Keratinocyte (primary cell): ENCODE data around the gene AKIRIN1. TPM values are rescaled to one million over a fixed set of nuclear protein-coding genes. Genes with fewer than 3 reads are reported as not detected.

Experiments used
- DNase-seq: peaks from one replicate; pipeline ENCODE4 v3.0.0-alpha.2; 2011; ENCODE audit warnings: low read depth, missing footprints, low spot score
- FAIRE-seq: peaks from 2 replicates; lab custom pipeline; 2011; peaks lifted over from hg19 to GRCh38; lab: Jason Lieb, UNC
- H2AFZ ChIP-seq: 2 replicates; pipeline ENCODE4 v1.6.0; 2012; ENCODE audit warnings: low read length, control low read depth, inconsistent platforms; ENCODE audit not compliant: control insufficient read depth
- H3K27ac ChIP-seq: 2 replicates; pipeline ENCODE4 v1.5.1; 2011; ENCODE audit warnings: low read length; ENCODE audit not compliant: control insufficient read depth, insufficient read depth
- H3K27me3 ChIP-seq: 3 replicates; pipeline ENCODE4 v1.6.0; 2011; ENCODE audit warnings: low read length; ENCODE audit not compliant: control insufficient read depth, insufficient read depth; ENCODE audit errors: extremely low read depth
- H3K36me3 ChIP-seq, 2 experiments: 2 replicates in 1 of 2; 3 replicates in 1 of 2; pipeline ENCODE4 v1.5.1; 2011; ENCODE audit warnings: low read length in 2 of 2, mild to moderate bottlenecking in 1 of 2; ENCODE audit not compliant: control insufficient read depth in 2 of 2, insufficient read depth in 2 of 2; ENCODE audit errors: extremely low read depth in 1 of 2
- H3K4me1 ChIP-seq: 3 replicates; pipeline ENCODE4 v1.5.1; 2011; ENCODE audit warnings: low read length; ENCODE audit not compliant: control insufficient read depth, insufficient read depth; ENCODE audit errors: extremely low read depth
- H3K4me2 ChIP-seq: 3 replicates; pipeline ENCODE4 v1.6.0; 2011; ENCODE audit warnings: low read depth, low read length; ENCODE audit not compliant: control insufficient read depth, insufficient read depth; ENCODE audit errors: extremely low read depth
- H3K4me3 ChIP-seq, 3 experiments: fragments of 200-600 bp in 1 of 3; sonication (generic) in 1 of 3; 2 replicates in 2 of 3; 3 replicates in 1 of 3; pipeline ENCODE4 v1.5.1; 2011 to 2016; ENCODE audit warnings: low read length in 3 of 3, mild to moderate bottlenecking in 3 of 3, control low read depth in 2 of 3, inconsistent platforms in 1 of 3, low read depth in 1 of 3, mixed read lengths in 1 of 3, mixed run types in 1 of 3, moderate library complexity in 1 of 3; ENCODE audit not compliant: control insufficient read depth in 2 of 3, insufficient read depth in 2 of 3; ENCODE audit errors: extremely low read depth in 1 of 3
- H3K79me2 ChIP-seq: 2 replicates; pipeline ENCODE4 v1.6.0; 2012; ENCODE audit warnings: low read length; ENCODE audit not compliant: control insufficient read depth, insufficient read depth
- H3K9ac ChIP-seq: 3 replicates; pipeline ENCODE4 v1.6.0; 2011; ENCODE audit warnings: low read length; ENCODE audit not compliant: control insufficient read depth, insufficient read depth; ENCODE audit errors: extremely low read depth
- H3K9me1 ChIP-seq: 3 replicates; pipeline ENCODE4 v1.6.0; 2011; ENCODE audit warnings: low read length; ENCODE audit not compliant: control insufficient read depth, insufficient read depth; ENCODE audit errors: extremely low read depth
- H3K9me3 ChIP-seq: 2 replicates; pipeline ENCODE4 v1.5.1; 2012; ENCODE audit warnings: low read depth, low read length; ENCODE audit not compliant: control insufficient read depth
- H4K20me1 ChIP-seq: 3 replicates; pipeline ENCODE4 v1.6.0; 2011; ENCODE audit warnings: low read length; ENCODE audit not compliant: control insufficient read depth, insufficient read depth; ENCODE audit errors: extremely low read depth
- CTCF ChIP-seq, 3 experiments: IDR thresholded peaks in 1 of 3; conservative IDR thresholded peaks in 1 of 3; optimal IDR thresholded peaks in 1 of 3; 2 replicates in 2 of 3; 3 replicates in 1 of 3; pipeline versions ENCODE3 to v1.5.1; 2011; ENCODE audit warnings: low read length in 3 of 3, mild to moderate bottlenecking in 3 of 3, moderate library complexity in 2 of 3, control low read depth in 1 of 3, inconsistent platforms in 1 of 3; ENCODE audit not compliant: insufficient read depth in 2 of 3; ENCODE audit errors: extremely low read depth in 1 of 3
- EZH2 ChIP-seq: IDR thresholded peaks from one replicate; pipeline ENCODE4 v1.6.1; 2012; ENCODE audit warnings: inconsistent platforms, mild to moderate bottlenecking, low read length, moderate library complexity
- dilution Hi-C: fragments of 300-500 bp; cut with MboI; formaldehyde crosslinking; loops from one replicate; pipeline ENCODE4 v1.7.0; 2020; ENCODE audit warnings: low sequenced_read_pairs; ENCODE audit not compliant: extremely low pct_ligation_motif_present
- polyA plus RNA-seq, 5 experiments: library from polyadenylated mRNA; depleted of rRNA in 3 of 5; stranded (reverse) in 3 of 5; stranded (forward) in 1 of 5; unstranded in 1 of 5; fragments of >200 nt; gene quantifications; 1 replicate in 1 of 5; 2 replicates in 3 of 5; 3 replicates in 1 of 5; pipeline versions ENCODE4 v1.2.1 to v1.2.3, GENCODE V29; 2011 to 2012; ENCODE audit warnings: missing spikeins in 2 of 5, low read depth in 1 of 5, low replicate concordance in 1 of 5

The AKIRIN1 gene
- polyA plus RNA-seq, 1 donor (not counting 4 experiments of a cell fraction or from before 2014, with no cell fraction given), result 111 TPM

DNA sequence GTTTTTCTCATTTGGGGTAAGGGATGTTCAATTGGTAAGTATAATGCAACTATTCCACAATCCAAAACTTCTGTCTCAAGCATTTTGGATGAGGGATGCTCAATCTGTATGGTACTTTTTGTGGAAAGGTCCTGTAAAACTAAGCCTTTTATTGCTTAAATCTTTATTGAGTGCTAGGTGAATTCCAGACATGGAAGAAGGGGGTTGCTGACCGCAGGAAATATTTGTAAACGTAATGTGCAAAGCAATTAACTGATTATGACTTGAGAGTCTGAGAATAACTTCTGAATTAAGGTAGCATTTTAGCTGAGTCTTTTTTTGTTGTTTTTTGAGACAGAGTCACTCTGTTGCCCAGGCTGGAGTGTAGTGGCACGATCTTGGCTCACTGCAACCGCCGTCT, 3.1 kb downstream of the AKIRIN1 start:
- TF ChIP-seq CTCF (optimal IDR thresholded peaks at IDR 0.05 in 1 of 3, IDR thresholded peaks at IDR 0.05 in 1 of 3, conservative IDR thresholded peaks at IDR 0.05 in 1 of 3; ENCODE audit: extremely low read depth in 1 of 3, insufficient read depth in 2 of 3, low read length in 3 of 3), result no peak
- TF ChIP-seq EZH2, result no peak
- DNase-seq (no peak), FAIRE-seq (no peak)
- Histone ChIP-seq H3K4me3 (no peak overlapping the region), H3K36me3 (peaks cover 7 to 20% of the 10 kb centered on the region in 2 experiments), H3K9me1 (peaks cover 2% of the 10 kb centered on the region), H3K4me2 (no peak overlapping the region), H2AFZ (no peak overlapping the region), H3K79me2 (peaks cover 80% of the 10 kb centered on the region), H3K27me3 (no peaks in the 10 kb centered on the region), H3K27ac (no peak overlapping the region), H3K4me1 (peaks cover 22% of the 10 kb centered on the region), H3K9me3 (no peaks in the 10 kb centered on the region), H3K9ac (no peak overlapping the region), H4K20me1 (peaks cover 34% of the 10 kb centered on the region)
- dilution Hi-C loops, result no loop called here

GRCh38 chr1:38997034-38997900, 6.2 kb downstream of the AKIRIN1 start:
- TF ChIP-seq CTCF (optimal IDR thresholded peaks at IDR 0.05 in 1 of 3, IDR thresholded peaks at IDR 0.05 in 1 of 3, conservative IDR thresholded peaks at IDR 0.05 in 1 of 3; ENCODE audit: extremely low read depth in 1 of 3, insufficient read depth in 2 of 3, low read length in 3 of 3) (no peak), EZH2 (no peak)
- peaks cover 2% of the 10 kb centered on the region for H3K9me1 ChIP-seq
- dilution Hi-C loops, result no loop called here
- H3K9ac ChIP-seq, result no peak overlapping the region
- no peak for FAIRE-seq
- peaks cover 22% of the 10 kb centered on the region for H3K4me1 ChIP-seq
- H3K4me2 ChIP-seq, result no peak overlapping the region
- peaks cover 73% of the 10 kb centered on the region for H3K79me2 ChIP-seq
- H3K9me3 ChIP-seq, result no peaks in the 10 kb centered on the region
- H3K27me3 ChIP-seq, result no peaks in the 10 kb centered on the region
- H3K27ac ChIP-seq, result peak overlapping the region; percentile 28
- H2AFZ ChIP-seq, result no peak overlapping the region
- H3K4me3 ChIP-seq, result no peak overlapping the region
- DNase-seq, result no peak
- peaks cover 14 to 31% of the 10 kb centered on the region in 2 experiments for H3K36me3 ChIP-seq
- peaks cover 33% of the 10 kb centered on the region for H4K20me1 ChIP-seq
